IPS-15b (cell line): ENCODE data around the gene NUDT11.

Source experiments
- H3K27me3 ChIP-seq: one replicate; pipeline ENCODE4 v1.6.1; 2013; ENCODE audit warnings: low read length; ENCODE audit not compliant: control insufficient read depth, insufficient read depth
- H3K36me3 ChIP-seq: one replicate; pipeline ENCODE4 v1.6.1; 2013; ENCODE audit warnings: low read length; ENCODE audit not compliant: control insufficient read depth, insufficient read depth
- H3K4me1 ChIP-seq: one replicate; pipeline ENCODE4 v1.6.1; 2013; ENCODE audit warnings: mild to moderate bottlenecking, low read length; ENCODE audit not compliant: control insufficient read depth, insufficient read depth
- H3K4me3 ChIP-seq: one replicate; pipeline ENCODE4 v1.5.1; 2013; ENCODE audit warnings: low read depth, low read length
- H3K9ac ChIP-seq: one replicate; pipeline ENCODE4 v1.6.1; 2013; ENCODE audit warnings: low read depth, mild to moderate bottlenecking, low read length
- H3K9me3 ChIP-seq: one replicate; pipeline ENCODE4 v1.6.1; 2013; ENCODE audit warnings: mild to moderate bottlenecking, low read length; ENCODE audit not compliant: control insufficient read depth, insufficient read depth

Gene NUDT11

GRCh38 chrX:51461053-51462044 lies 35.0 kb downstream of the NUDT11 start:
- H3K27me3 ChIP-seq: no peaks in the 10 kb centered on the region
- no peak overlapping the region for H3K9ac ChIP-seq
- H3K4me1 ChIP-seq: no peaks in the 10 kb centered on the region
- no peaks in the 10 kb centered on the region for H3K9me3 ChIP-seq
- H3K36me3 ChIP-seq: no peaks in the 10 kb centered on the region
- H3K4me3 ChIP-seq: no peak overlapping the region

- Histone ChIP-seq H3K27me3 (no peaks in the 10 kb centered on the region), H3K36me3 (no peaks in the 10 kb centered on the region), H3K4me3 (no peak overlapping the region), H3K9me3 (no peaks in the 10 kb centered on the region), H3K9ac (no peak overlapping the region), H3K4me1 (no peaks in the 10 kb centered on the region)
Measured at GRCh38 chrX:51459125-51459524, 37.3 kb downstream of the NUDT11 start.

GRCh38 chrX:51456814-51457213 lies 39.6 kb downstream of the NUDT11 start:
- no peak overlapping the region for H3K9ac ChIP-seq
- H3K4me3 ChIP-seq: peak overlapping the region; percentile 26
- no peaks in the 10 kb centered on the region for H3K27me3 ChIP-seq

GRCh38 chrX:51456246-51456645 lies 40.1 kb downstream of the NUDT11 start:
- Histone ChIP-seq H3K9me3 (no peaks in the 10 kb centered on the region), H3K27me3 (no peaks in the 10 kb centered on the region), H3K9ac (no peak overlapping the region), H3K36me3 (no peaks in the 10 kb centered on the region), H3K4me1 (no peaks in the 10 kb centered on the region), H3K4me3 (peak overlapping the region; percentile 26)

More at GRCh38 chrX:51456814-51457213, 39.6 kb downstream of the NUDT11 start:
- Histone ChIP-seq H3K9me3 (no peaks in the 10 kb centered on the region), H3K4me1 (no peaks in the 10 kb centered on the region), H3K36me3 (no peaks in the 10 kb centered on the region)

- peaks cover 2% of the 10 kb centered on the region for H3K4me1 ChIP-seq
- H3K36me3 ChIP-seq: no peaks in the 10 kb centered on the region
- no peak overlapping the region for H3K9ac ChIP-seq
- H3K27me3 ChIP-seq: no peaks in the 10 kb centered on the region
- H3K4me3 ChIP-seq: no peak overlapping the region
- H3K9me3 ChIP-seq: no peaks in the 10 kb centered on the region
Measured at GRCh38 chrX:51440365-51440764, 56.0 kb downstream of the NUDT11 start.
